Hepatocyte (in vitro differentiated cells): Measurements from ENCODE around the gene ATP1B2.

ENCODE experiments used
- CTCF ChIP-seq: fragments of 200-600 bp; sonication (generic); IDR thresholded peaks from 2 replicates; pipeline ENCODE4 v1.5.1; 2016; ENCODE audit warnings: antibody characterized with exemption, mild to moderate bottlenecking; ENCODE audit not compliant: poor library complexity
- EZH2phosphoT487 ChIP-seq: fragments of 200-600 bp; sonication (generic); IDR thresholded peaks from one replicate; pipeline ENCODE4 v1.6.1; 2018; ENCODE audit warnings: antibody characterized with exemption, mild to moderate bottlenecking, low read depth, moderate library complexity; ENCODE audit not compliant: unreplicated experiment, severe bottlenecking

DNA sequence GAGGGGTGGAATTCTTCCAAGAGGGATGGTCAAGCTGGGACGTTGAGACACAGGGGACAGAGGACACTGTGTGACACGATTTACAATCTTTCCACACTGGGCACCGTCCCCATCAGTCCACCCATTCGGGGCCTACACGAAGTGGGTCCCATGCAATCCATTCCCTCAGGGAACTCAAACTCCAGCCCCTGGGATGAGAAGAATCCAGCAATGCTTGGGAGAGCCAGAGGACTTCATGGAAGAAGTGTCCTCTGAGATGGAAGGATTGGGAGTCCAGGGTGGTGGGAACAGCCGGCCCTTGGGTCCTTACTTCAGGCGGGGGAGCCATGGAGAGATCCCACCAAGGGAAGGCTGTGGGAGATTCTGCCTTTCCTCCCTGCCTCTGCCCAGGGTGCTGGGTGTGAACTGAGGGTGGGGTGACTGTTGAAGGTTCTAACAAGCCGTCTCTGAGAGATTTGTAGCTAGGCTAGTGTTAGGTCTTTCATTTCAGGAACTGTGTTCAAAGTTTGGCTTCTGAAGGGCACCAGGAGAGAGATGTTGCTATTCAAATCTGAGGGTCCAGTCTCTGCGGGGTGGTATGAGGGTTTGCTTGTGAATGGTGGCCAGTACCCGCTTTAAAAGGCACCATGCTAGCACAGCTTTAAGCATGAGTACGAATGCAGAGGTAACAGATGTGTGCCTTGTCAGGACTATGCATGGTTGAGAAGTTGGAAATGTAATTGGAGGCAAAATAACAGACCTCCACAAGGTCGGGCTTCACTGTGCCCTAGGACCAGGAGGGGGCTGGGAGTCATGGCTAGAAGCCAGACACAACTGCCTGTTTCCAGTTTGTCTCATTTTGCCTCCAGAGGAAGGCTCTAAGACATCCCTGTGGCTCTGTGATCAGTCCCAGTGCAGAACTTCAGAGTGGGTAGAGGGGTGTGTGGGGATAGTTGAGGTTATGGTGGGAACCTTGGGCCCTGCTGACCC lies 1.9 kb downstream of the ATP1B2 start:
- TF ChIP-seq CTCF (no peak), EZH2phosphoT487 (no peak)
